HG03571 (cell line): ENCODE data around the gene SYNPO.

Experiments used
- ATAC-seq: cut with Tn5 transposase; IDR thresholded peaks from one replicate; pipeline ENCODE4 v1.9.1; 2021; ENCODE audit not compliant: unreplicated experiment

Gene SYNPO

DNA sequence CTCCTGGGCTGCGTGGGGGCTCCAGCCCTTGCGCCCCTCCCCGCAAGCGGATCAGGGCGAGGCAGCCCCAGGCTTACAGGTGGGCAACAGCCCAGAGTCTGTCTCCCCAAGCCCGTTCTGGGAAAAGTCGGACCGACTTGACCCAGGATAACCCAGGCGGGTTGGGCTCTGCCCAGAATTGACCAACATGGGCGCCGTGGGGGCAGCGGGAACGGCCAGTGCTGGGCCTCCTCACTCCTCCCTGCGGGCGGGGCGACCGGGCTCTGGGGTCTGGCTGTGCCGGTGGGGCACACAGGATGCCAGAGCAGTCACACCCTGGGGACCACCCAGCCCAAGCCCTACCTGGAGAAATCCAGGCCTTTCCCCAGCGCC, 15.3 kb upstream of the SYNPO start:
- no peak for ATAC-seq

DNA sequence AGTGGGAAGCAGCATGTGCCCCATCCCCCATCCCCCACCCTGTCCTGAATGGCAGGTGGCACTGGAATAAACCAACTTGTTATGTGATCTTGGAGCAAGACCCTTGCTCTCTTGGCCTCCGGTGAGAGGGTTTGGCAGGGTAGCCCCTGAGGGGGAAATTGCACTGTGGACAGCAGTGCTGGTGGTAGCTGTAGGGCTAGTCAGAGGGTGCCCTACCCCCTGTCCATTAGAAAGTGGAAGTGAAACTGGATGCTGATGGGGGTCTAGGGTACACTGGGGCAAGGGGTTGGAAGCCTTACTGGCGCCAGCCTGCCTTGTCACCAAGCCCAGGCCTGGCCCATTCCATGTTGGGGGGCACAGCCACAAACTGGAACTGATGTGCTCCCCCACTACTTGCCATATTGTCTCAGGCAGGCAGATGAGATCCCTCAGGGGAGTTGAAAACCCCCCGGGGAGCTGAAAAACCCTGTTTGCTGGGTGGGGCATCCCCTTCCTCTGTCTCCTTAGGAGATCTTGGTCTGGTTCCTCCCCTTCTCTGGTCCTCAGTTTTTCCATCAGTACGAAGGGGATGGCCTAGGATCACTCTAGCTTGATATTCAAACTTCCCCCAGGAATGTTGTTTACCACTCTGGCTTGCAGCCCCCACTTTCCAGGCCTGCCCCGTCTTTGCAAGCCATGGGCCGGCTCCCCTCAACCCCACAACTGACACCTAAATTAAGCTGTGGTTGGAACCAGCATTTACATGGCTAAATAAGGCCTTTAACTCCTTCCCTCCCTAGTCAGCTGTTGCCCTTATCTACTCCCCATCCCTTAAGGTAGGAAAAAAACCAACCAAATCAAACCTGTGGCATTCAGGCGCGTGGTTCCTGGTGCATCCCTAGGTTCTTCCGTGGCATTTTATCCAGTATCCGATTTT, 14.4 kb upstream of the SYNPO start:
- peak; percentile 40 for ATAC-seq

DNA sequence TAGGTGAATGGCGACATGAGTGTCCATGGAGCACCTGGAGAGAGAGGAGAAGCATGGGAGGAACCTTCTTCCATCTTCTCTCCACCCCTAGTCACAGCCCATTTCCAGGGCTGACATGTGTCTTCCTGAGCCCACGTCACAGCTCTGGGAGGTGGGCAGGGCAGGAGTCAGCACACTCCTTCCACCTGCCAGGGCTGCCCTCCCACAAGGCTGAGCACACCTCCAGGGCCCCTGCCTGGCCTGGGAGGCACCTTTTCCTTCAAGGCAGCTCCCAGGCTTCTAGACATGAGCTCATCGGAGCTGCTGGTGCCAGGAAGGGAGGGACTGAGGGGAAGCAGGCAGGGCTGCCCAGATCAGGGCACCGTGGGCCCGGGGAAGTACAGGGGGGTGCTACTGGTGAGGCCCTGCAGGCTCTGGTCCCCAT, 13.6 kb upstream of the SYNPO start:
- no peak for ATAC-seq

DNA sequence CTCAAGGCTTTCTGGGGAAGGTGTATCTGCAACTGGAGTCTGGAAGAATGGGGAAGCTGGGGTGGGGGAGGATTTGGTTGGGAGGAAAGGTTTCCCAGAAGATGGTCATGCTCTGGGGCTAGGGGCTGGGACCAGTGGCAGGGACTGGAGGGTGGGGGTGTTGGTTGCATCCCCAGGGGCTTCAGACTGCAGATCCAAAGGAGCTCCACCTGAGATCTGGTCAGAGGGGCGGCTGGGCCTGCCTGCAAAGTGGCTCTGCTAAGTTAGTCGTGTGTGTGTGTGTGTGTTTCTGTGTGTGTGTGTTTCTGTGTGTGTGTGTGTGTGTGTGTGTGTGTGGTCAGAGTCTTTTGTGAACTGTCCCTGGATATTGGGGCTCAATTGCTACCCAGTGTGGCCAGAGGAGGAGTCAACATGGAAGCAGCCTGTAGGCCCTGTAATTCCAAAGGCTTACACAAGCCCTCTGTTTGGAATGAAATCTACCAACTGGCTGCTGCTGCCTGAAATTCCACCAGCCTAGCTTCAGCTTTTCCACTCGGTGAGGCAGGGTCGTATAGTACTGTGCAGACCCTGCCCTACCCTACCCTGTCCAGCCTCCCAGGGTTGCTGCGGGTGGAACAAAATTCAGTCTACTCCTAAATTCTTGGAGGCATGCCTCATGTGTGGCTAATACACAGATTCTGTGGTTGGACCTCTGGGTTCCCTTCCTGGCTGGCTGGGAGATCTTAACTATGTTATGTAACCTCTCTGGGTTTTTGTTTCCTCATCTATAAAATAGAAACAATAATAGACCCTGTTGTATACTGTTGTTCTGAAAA, 12.5 kb upstream of the SYNPO start:
- no peak for ATAC-seq

DNA sequence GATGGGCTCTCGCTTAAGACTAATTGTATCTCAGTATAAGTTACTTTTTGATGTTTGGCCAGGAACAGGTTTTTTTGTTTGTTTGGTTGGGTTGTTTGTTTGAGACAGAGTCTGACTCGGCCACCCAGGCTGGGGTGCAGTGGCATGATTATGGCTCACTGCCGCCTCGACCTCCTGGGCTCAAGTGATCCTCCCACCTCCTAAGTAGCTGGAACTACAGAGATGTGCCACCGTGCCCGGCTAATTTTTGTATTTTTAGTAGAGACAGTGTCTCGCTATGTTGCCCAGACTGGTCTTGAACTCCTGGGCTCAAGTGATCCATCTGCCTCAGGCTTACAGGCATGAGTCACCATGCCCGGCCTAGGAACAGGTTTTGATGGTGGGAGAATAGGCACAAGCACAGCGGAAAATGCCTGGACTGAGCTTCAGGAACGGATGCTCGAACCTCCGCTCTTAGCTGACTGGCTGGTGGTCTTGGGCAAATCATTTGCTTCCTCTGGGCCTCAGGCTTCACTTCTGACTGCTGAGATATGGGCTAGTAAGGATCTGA, 11.4 kb upstream of the SYNPO start:
- ATAC-seq, result no peak

DNA sequence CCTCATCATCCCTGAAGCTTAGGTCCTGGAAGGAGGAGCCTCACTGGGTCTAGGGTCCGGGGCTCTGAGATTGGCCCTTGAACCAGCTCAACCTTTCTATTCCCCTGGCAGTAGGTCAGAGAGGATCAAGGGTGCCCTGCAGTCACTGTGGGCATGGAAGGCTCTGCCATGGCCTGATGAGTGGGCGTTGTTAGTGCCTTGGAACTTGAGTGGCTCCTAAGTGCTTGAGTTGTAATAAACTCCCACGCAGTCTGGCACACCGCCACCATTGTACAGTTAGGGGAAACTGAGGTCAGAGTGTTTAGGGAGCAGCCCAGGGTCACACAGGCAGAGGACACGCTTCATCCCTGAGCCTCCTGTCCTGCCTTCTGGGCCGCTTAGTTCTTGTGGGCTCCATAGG, 10.4 kb upstream of the SYNPO start:
- ATAC-seq, result no peak

DNA sequence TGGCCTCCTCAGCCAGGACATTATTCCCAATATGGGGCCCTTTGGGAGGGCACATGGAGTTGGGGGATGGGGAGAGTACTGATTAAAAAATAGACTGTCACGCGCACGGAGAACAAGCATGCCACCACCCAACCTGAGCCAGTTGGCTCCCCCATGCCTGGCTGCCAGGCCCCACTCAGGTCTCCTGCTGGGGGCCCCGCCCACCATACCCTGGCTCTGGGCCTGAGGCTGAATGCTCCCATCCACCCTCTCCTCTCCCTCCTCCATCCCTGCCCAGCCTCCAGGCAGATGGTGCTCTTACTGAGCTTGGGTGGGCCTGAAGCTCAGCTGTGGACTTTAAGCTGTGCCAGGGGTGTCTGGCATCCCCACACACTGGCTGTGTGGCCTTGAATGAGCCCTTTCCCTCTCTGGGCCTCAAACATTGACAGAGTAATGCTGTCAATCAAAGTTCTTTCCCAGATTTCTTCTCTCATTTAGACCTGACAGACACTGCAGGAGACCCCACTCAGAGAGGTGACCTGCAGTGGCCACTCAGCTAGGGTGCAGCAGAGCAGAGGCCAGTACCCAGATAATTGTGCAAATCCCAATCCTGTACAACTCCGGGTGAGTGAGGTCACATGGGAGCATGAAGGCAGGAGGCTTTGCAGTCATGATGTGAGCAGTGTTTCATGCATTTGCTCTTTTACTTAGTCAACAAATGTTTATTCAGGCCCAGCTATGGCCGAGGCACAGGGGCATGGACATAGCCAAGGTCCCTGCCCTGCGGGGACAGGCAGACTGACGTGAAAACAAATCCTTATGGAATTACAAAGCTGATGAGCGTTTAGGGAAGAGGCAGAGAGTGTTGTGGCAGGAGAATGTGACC, 9.8 kb upstream of the SYNPO start:
- ATAC-seq, result no peak

DNA sequence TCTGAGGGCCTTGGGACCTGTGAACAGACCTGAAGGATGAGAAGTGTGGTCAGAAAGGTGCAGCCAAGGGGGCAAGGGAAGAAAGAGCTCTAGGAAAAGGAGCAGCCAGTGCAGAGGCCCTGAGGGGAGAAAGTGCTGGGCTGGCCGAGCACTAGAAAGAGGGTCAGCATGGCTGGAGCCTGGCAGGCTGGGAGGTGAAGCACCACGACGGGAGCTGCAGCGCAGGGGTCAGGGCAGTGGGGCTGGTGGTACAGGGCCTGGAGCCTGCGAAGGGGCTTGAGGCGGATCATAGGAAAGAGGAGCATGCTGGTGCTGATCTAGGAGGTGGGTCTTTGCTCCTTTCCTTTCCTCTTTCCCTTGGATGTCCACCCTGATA, 9.1 kb upstream of the SYNPO start:
- ATAC-seq, result no peak

DNA sequence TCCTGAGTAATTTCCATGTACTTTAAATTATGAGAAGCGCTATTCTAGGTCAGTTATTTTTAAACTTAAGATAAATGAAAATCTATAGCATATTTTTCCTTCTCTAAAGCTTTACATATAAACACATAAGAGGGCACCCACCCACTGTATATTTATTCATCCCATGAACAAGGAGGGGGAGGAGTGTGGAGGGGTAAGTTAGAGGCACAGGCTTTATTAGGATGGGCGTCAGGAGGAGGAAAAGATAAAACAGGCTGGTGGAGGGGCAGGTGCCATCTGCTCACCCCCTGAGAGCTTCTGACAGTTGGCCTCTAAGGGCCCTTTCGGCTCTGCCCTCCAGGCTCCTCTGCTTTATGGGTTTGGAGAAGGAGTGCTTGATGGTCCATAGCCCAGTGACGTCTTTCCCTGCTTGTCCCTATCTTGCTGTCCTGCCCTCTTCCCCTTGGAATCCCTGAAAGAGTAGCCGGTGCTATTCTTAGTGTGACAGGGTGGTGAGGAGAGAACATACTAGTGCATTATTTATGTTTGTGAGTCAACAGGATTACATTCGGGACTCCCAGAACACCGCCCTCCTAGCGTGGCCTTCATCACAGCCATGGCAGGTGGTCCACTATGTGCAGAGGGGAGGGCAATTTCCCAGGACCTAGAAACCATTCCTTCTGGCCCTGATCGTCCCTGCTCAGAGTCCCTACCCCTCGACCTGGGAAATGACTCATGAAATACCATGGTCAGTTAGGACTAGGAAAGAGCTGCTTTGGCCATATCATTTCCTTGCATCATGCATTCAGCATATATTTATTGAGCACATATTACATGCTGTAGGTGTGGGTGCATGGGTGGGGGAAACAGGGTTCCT, 7.9 kb upstream of the SYNPO start:
- ATAC-seq, result no peak

DNA sequence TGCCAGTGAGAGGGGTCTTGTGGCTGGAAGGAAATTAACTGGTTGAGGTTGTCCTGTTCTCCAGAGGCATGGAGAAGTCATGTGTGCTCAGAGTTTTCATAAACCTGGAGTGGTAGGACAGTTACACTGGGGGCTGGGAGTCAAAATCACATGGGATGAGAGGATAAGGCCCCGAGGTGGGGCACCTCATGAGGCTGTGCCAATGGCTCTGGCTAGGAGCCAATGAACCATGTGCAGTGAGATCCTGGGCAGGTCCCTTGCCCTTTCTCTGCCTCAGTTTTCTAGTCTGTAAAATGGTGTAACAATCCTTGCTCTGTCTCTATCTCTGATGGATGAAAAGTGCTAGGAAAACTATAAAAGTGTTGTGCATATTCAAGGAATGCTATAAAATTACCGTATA, 7.0 kb upstream of the SYNPO start:
- no peak for ATAC-seq

DNA sequence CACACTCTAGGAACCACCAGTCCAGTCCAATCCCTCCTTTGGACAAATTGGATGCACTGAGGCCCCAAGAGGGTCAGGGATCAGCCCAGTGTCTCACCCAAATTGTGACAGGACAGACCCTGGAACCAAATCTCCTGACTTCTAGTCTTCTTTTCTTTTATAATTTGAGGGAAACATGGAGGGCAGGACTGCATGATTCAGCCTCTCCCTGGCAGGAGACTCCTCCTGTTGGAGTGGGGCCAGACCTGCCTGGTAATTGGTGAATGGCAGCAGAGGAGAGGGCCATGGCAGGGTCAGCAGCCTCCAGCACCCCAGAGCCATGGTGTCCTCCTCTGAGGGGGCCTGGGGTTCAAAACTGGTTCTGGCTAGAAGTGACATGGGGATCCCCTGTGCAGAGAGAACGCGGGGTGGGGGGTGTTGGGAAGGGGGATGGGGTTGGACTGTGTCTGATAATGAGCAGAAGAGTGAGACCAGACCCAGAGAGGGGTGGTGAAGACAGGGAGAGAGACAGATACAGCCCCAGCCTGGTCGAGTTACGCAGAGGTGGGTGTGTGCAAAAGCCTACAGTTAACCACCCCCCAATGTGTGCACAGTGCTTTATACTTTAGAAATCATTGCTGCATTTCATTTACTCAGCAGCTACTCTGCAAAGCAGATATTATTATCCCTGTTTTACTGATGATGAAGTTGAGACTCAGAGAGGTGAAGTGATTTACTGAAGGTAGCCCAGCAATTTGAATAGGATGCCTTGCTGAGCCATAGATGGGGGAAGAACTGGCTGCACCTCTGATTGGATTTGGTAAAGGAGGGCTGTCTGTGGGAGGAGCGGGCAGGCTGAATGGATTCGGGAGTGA, 3.8 kb upstream of the SYNPO start:
- no peak for ATAC-seq

DNA sequence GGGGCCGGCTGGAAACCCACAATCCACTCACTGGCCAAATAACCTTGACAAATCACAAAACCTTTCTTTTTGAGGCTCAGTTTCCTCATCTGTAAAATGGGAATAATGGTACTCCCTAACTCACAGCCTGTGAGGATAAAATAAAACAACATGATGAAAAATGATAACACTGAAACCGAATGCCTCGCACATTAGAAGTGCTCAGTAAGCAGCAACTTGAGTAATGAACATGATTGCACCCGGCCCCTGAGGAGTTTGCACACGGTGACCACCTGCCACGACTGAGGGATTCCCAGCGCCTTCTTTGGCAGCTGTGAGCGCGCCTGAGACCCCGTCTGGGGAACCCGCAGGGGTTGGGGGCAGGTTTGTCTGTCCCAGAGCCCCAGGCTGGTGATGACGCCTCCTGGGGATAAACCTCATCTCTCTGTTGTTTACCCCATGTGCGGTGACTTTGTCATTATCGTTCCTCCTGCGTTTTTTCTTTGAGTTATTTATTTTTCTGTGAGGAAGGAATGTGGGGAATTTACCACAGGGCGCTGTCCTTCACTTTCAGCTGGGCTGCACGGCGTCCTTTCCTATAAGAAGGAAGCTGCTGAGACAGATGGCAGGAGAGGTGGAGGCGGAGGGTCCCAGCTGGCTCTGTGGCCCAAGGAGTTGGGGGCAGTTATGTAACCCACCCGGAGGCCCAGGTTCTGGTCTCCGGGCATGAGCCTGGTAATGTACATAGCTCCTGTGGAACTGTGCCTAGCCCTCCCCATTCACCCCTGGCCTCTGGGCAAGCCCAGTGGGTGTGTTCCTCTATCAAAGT, 3.0 kb upstream of the SYNPO start:
- no peak for ATAC-seq

DNA sequence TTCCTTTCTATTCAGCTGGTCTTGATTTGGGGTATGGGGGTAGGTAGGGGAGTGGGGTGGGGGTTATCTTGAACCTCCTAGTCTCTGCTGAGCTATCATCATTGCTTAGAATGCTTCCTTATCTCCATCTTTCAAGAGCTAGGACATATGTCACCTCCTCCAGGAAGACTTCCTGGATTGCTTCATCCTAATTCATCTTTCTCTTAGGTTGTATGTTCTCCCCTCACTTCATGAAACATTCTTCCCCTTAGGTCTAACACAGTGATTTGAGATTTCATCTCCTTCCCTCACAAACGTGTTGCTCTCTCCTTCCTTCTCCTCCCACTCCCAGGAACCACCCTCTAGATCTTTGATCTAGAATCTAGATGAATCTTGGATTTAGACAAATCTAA, 2.4 kb upstream of the SYNPO start:
- no peak for ATAC-seq

DNA sequence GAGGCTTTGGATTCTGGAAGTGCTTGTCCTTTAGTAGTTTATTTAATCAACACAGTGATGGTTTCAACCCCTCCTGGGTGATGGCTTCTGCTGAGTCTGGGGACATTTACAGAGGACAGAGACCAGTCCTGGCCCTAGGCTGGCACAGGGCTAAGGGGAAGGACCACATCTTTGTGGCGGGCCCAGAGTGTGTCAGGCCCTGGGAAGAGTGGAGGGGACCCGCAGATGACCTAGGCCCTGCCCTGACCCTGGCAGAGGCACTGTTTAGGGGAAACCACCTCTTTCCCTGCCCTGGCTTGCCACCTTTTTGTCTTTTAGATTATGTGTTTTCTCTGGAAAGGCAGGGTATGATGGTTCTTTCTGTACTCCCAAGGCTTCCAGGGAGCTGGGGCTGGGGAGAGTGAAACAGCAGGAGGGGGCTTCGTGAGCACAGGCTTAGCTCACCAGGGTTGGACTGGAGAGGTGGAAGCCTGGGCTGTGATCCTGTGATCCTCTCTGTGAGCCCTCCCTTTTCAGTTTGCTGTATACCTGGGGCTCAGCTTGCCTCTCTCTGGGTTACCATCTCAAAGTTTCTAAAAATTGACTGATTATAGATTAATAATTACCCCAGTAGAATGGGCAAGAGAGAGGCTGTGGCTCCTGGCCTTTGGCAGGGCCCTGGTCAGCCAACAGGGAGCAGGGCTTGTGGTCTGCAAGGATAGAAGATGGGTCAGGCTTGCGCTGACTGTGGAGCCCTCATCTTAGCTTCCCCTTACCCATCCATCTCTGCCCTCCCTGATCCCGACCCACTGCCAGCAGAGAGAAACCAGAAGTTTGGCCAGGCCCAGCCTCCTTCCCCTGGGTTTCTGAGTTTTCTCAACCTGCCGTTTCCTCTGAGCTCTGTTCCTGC, 1.7 kb upstream of the SYNPO start:
- no peak for ATAC-seq

DNA sequence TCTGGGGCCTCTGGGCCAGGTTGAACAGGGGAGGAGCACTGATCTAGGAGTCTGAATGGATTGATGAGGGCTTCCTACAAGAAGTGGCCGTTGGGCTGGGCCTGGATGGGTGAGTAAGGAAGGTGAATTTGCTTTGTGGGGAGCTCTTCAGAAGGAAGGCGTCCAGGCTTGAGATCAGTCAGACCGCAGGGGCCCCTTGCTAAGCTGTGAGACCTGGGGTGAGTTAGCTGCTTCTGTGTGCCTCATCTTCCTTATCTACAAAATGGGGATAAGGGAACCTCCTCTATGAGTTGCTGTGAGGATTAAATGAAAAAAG, 1.1 kb upstream of the SYNPO start:
- no peak for ATAC-seq

DNA sequence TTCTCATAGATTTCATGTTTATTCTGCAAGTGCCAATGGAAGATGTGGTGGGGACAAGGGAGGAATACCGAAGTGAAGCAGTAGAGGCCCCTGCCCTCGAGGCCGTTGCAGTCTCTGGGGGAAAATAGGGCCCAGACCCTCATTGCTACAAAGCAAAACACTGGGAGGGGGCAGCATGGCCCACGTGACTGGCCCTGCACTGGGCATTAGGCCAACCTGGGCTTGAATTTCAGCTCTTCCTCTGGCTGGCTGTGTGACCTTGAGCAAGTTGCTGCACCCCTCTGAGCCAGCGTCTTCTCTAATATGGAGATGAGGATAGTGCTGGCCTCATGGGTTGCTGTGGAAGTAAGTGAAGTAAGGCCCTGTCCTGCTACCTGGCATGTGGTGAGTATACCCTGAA, 709 bp upstream of the SYNPO start:
- no peak for ATAC-seq

DNA sequence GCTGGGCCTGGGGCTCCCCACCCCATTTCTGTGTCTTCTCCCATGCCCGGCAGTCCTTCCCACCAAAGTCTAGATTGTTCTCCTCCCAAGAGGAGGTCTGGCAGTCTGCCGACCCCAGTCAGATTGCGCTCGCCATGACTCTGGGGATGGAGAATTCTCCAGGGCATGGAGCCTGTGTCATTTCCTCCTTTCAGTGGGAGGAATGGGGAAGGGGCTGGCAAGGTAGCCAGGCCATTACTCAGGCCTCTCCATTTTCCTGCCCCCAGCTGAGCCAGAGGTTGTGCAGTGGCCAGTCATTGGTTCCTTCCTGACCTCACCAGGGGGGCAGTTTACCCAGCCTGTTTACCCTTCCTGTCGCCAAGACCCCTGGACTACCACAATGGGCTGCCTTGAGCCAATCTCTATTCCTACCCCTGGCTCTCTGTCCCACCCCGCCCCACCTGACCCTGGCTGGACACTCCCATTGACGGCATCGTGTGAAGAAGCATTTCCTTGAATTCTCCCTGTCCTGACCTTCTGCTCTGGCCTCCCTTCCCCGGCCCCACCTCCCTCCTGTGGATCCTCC, 628 bp downstream of the SYNPO start:
- ATAC-seq, result no peak
